Superior temporal gyrus (tissue), 1 donor: Measurements from ENCODE around the gene MTOR.
A peak's percentile ranks its signal among the peaks of the same experiment; 100 is the strongest.

Experiments
- DNase-seq: peaks from one replicate; pipeline ENCODE4 v3.0.0-alpha.2; 2016; ENCODE audit errors: extremely low spot score

The MTOR gene

DNA sequence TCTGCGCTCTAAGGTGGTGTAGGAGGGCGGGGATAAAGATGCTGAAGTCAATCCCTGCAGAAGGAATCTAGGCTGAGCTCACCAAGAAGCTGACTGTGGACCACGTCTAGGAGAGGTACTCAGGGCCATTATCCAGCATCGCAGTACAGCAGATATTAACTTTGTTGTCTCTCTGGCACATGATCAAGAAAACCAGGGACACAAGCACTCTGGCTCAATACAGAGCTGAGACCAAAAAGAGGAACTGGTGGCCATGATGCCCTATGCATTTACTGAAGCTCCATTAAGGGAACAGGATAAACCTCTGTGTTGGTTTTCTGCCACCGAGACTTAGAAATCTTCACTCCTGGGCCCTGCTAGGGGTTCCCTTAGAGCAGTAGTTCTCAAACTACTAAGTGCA lies 111.2 kb downstream of the MTOR start:
- DNase-seq = no peak

GRCh38 chr1:11150326-11150725 lies 112.0 kb downstream of the MTOR start:
- no peak for DNase-seq

DNA sequence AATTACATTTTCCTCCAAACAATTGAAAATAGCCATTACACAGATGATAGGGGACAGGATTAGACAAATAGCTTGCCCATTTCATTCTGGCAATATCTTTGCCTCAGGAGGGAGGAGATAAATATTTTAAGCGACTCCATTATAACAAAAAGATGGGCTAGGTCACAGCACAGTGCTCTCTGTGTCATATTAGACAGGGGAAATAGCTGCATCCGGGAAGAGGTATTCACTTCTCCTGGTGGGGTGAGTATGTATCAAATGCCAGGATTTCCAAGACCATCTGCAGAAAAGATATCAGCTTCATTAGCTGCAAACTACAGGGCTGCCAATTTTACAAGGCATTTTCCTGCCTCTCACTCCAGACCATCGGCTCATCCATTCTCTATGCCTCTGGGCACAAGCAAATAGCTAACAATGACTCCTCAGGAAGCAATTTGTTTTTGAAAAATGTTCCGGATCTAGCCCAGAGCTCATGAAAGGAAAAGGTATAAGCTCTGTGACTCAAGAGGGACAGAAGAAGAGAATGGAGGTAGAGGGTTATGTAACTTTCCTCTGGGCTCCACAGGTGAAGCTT lies 115.1 kb downstream of the MTOR start:
- DNase-seq = no peak

- no peak for DNase-seq
Observed at GRCh38 chr1:11145741-11146140, 116.6 kb downstream of the MTOR start.

- no peak for DNase-seq
Observed at GRCh38 chr1:11144570-11145256, 117.6 kb downstream of the MTOR start.

- no peak for DNase-seq
Observed at GRCh38 chr1:11143907-11144306, 118.4 kb downstream of the MTOR start.

- DNase-seq = no peak
Observed at GRCh38 chr1:11143401-11143800, 119.0 kb downstream of the MTOR start.

DNA sequence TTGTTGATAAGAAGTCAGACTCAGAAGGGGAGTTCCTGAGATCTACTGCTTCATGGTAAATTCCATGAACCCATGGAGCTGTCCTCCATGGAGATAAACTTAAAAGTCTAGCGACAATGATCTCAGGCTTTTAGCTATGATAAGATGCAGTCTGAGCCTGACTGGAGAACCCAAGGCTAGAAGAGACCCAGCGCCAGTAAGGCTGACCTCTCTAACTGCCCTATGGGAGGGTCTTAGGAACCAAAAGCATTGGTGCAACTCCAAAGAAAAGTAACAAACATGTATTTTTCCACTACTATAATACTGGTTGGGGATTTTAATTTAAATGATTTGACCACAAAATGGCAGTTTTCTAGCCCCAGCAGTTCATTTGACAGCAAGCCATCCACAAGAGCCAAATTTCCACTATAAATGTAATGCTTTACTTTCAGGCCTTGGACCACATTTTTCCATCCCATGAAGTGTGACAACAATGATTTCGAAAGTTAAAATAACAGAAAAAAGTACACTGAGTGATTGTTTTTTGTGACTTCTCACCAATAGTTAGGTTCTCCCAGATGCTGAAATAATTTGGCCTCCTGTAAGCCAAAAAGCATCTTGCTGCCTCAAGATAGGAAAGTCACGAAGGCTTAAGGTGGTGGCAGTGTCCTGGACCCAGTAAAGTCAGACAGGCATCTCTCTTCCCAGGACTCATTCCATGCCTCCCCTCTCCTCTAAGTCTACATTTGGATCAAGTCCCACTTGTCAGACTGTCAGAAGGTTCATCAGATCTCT lies 119.5 kb downstream of the MTOR start:
- no peak for DNase-seq

DNA sequence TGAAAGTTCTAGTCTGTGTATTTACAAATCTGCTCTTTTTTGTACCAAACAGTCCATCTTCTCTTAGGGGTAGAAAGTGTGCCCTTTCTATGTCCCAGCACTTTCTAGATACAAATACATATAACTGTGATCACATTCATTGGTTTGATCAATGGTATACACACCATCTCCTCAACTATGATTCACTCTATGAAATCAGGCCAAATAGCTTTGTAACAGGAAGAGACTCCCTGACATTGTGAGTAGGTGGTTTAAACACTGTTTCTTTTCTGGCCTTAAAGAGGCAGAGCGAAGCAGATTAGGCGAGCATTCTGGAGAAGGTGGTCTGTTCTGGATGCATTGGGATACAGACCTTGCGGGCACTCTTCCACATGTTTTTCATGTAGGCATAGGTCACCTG lies 123.4 kb downstream of the MTOR start:
- peak; percentile 39 for DNase-seq

- no peak for DNase-seq
Observed at GRCh38 chr1:11138029-11138428, 124.3 kb downstream of the MTOR start.

GRCh38 chr1:11134898-11135266 lies 127.5 kb downstream of the MTOR start:
- DNase-seq = no peak

- no peak for DNase-seq
Observed at GRCh38 chr1:11134251-11134897, 128.0 kb downstream of the MTOR start.

DNA sequence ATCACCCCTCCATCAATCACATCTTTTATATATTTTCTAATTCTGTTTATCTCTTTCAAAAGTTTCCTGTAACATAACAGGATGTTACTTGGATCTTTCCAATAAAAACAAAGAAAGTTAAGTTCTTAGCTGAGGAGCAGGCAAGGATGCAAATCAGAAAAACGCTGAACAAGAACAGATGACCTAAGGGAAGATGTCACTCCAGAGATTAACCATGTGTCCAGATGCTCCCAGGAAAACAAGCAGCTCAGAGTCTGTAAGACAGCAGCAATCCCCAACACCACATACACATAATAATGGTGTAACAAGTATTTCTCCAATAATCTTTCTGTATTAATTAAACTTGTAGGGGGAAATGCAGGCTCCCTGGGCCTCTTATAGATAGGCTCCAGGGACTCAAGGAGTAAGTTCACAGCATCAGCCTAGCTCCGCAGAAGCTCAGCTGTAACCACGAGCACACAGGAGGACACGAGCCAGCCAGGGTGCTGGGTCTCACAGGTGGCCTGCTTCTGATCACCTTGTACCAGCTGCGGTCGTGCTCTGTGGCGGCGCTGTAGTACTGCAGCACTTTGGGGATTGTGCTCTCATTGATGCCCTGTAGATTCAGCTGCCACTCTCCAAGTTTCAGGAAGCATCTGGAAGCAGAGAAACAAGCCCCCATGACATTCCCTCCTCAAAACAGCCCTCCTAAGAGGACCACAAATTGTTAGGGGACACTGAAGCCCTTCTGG lies 129.6 kb downstream of the MTOR start:
- no peak for DNase-seq

GRCh38 chr1:11131816-11132215 lies 130.5 kb downstream of the MTOR start:
- DNase-seq = no peak

- no peak for DNase-seq
Observed at GRCh38 chr1:11130406-11130805, 131.9 kb downstream of the MTOR start.

DNA sequence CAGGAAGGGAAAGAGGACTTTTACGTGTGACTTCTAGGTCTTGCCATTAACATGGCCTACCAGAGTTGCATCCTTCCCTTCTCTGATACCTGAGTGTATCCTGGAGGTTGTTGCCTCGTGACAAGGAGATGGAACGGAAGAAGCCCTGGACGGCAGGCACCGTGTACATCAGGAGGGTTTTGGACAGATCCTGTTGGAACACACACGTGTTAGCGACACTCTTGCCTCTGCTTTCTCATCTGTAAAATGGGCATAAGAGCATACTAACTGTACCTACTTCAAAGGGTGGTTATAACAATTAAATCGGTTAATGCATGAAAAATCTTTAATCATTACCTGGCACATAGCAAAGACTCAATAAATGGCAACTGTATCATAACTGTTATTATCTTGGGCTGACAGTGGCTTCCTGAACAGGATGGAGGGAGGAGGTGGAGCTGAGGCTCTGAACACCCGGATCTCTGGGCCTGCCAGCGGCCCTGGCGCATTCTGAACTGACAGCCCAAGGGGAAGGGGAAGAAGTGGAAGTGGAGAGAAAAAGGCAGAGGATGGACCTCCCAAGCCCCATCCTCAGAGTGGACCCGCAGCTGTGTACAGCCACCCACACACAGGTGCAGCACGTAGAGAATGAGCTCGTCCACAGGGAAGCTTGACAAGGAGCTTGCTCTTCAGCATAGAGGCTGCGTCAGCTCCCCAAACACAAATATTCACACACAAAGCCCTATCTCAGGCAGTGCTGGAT lies 132.5 kb downstream of the MTOR start:
- no peak for DNase-seq

DNA sequence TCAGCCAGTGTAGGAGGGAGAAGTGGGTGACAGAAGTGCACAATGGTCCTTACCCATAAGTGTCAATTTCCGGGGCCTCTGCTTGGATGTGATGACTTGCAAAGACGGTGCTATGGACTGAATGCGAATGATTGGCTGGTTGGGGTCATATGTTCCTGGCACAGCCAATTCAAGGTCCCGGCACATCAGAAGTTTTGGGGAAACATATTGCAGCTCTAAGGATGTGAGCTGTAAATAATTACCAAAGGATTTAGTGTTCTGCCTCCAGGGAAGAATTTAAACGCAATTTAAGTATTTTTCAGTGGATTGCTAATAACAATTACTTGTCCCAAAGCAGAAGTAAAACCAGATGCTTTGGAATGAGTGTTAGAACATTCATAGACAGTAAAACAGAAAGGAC lies 135.8 kb downstream of the MTOR start:
- no peak for DNase-seq

GRCh38 chr1:11125931-11126330 lies 136.4 kb downstream of the MTOR start:
- DNase-seq = no peak

DNA sequence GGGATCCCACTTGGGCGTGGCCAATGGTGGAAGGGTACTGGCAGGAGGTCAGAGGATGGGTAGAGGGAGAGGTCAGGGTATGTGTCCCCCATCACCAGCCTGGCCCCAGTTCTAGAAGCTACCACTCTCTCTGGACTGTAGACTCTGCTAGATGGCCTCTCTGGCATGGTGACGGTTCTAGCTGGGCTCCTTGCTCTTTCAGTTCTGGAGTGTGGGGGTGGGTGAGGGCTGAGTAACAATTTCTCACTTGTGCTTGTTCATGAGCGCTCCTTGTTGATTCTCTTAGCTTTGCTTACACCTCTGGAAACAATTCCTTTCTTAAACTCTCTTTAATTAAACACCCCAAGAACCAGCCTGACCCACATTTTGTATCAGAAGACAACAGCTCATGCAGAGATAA lies 137.4 kb downstream of the MTOR start:
- DNase-seq = no peak

DNA sequence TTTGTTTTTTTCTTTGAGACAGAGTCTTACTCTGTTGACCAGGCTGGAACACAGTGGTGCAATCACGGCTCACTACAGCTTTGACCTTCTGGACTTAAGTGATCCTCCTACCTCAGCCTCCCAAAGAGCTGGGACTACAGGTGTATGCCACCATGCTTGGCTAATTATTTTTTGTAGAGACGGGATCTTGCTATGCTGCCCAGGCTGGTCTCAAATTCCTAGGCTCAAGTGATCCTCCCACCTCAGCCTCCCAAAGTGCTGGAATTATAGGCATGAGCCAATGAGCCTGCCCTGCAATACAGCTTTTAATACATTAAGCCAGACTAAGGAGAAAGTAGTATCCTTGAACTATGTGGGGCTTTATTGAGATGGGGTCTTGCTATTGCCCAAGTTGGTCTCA lies 146.0 kb downstream of the MTOR start:
- no peak for DNase-seq

GRCh38 chr1:11114966-11115365 lies 147.4 kb downstream of the MTOR start:
- DNase-seq = no peak
